Panc1 (cell line): ENCODE results near the gene NRP1.

Experiments used
- POLR2AphosphoS5 ChIP-seq: IDR thresholded peaks from 2 replicates; pipeline ENCODE4 v1.6.1; 2012; ENCODE audit warnings: mild to moderate bottlenecking, low read depth, low read length, moderate library complexity
- TCF7L2 ChIP-seq: IDR thresholded peaks from 2 replicates; pipeline ENCODE4 v1.6.1; 2011; ENCODE audit warnings: mild to moderate bottlenecking, low read depth, low read length, inconsistent platforms
- TF ChIP-seq, protein P1 (sequence below): fragments of 450-650 bp; IDR thresholded peaks from 2 replicates; pipeline ENCODE4 v1.5.1; 2017; ENCODE audit warnings: mild to moderate bottlenecking
- TF ChIP-seq, protein P2 (sequence below), 2 experiments: IDR thresholded peaks; 2 replicates each; pipeline ENCODE4 v1.6.1; 2011 to 2012; ENCODE audit warnings: low read depth in 2 of 2, control low read depth in 1 of 2, low read length in 1 of 2, mild to moderate bottlenecking in 1 of 2, moderate library complexity in 1 of 2; ENCODE audit not compliant: insufficient read depth in 1 of 2

- TF ChIP-seq, protein P1, sequence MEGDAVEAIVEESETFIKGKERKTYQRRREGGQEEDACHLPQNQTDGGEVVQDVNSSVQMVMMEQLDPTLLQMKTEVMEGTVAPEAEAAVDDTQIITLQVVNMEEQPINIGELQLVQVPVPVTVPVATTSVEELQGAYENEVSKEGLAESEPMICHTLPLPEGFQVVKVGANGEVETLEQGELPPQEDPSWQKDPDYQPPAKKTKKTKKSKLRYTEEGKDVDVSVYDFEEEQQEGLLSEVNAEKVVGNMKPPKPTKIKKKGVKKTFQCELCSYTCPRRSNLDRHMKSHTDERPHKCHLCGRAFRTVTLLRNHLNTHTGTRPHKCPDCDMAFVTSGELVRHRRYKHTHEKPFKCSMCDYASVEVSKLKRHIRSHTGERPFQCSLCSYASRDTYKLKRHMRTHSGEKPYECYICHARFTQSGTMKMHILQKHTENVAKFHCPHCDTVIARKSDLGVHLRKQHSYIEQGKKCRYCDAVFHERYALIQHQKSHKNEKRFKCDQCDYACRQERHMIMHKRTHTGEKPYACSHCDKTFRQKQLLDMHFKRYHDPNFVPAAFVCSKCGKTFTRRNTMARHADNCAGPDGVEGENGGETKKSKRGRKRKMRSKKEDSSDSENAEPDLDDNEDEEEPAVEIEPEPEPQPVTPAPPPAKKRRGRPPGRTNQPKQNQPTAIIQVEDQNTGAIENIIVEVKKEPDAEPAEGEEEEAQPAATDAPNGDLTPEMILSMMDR = no peak
- TF ChIP-seq POLR2AphosphoS5 (no peak), TCF7L2 (no peak)
- TF ChIP-seq, protein P2, sequence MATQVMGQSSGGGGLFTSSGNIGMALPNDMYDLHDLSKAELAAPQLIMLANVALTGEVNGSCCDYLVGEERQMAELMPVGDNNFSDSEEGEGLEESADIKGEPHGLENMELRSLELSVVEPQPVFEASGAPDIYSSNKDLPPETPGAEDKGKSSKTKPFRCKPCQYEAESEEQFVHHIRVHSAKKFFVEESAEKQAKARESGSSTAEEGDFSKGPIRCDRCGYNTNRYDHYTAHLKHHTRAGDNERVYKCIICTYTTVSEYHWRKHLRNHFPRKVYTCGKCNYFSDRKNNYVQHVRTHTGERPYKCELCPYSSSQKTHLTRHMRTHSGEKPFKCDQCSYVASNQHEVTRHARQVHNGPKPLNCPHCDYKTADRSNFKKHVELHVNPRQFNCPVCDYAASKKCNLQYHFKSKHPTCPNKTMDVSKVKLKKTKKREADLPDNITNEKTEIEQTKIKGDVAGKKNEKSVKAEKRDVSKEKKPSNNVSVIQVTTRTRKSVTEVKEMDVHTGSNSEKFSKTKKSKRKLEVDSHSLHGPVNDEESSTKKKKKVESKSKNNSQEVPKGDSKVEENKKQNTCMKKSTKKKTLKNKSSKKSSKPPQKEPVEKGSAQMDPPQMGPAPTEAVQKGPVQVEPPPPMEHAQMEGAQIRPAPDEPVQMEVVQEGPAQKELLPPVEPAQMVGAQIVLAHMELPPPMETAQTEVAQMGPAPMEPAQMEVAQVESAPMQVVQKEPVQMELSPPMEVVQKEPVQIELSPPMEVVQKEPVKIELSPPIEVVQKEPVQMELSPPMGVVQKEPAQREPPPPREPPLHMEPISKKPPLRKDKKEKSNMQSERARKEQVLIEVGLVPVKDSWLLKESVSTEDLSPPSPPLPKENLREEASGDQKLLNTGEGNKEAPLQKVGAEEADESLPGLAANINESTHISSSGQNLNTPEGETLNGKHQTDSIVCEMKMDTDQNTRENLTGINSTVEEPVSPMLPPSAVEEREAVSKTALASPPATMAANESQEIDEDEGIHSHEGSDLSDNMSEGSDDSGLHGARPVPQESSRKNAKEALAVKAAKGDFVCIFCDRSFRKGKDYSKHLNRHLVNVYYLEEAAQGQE (IDR thresholded peaks at IDR 0.05; ENCODE audit: insufficient read depth in 1 of 2, low read depth in 2 of 2, low read length in 1 of 2) = no peak
These were observed 81.1 kb downstream of the NRP1 start for GRCh38 chr10:33253411-33253810.
